SK-N-SH (cell line): ENCODE data around the gene GRXCR2. TPM values are rescaled to one million over a fixed set of nuclear protein-coding genes. Genes with fewer than 3 reads are reported as not detected.

ENCODE experiments used
- CTCF ChIA-PET: fragments of 300-600, 350-600 bp; formaldehyde crosslinking; extraction: SDS; loops from one replicate; lab custom pipeline; 2021; lab: Yijun Ruan, JAX
- POLR2A ChIA-PET: fragments of 350-600 bp; sonication (Branson Sonifier 250); formaldehyde crosslinking; extraction: SDS; loops from one replicate; lab custom pipeline; 2020; ENCODE audit warnings: antibody characterized with exemption, inconsistent platforms; lab: Yijun Ruan, JAX
- DNase-seq: peaks from one replicate; pipeline ENCODE4 v3.0.0; 2012
- H2AFZ ChIP-seq: fragments of 200-600 bp; sonication (generic); 2 replicates; pipeline ENCODE4 v1.8.1; 2016; ENCODE audit warnings: antibody characterized with exemption, mild to moderate bottlenecking, low read depth
- H3F3A ChIP-seq: fragments of 200-600 bp; sonication (generic); replicated peaks from 2 replicates; pipeline ENCODE3; 2016; ENCODE audit warnings: antibody characterized with exemption, mild to moderate bottlenecking; ENCODE audit not compliant: insufficient read depth
- H3K27ac ChIP-seq, 2 experiments: fragments of 200-500 bp in 1 of 2; fragments of 200-600 bp in 1 of 2; sonication (Bioruptor generic) in 1 of 2; sonication (generic), shearing (Covaris generic) in 1 of 2; 2 replicates each; pipeline versions ENCODE4 v1.5.1 to v1.6.1; 2014 to 2016; ENCODE audit warnings: low read depth in 2 of 2, inconsistent platforms in 1 of 2, low read length in 1 of 2, mild to moderate bottlenecking in 1 of 2, mixed read lengths in 1 of 2
- H3K27me3 ChIP-seq: fragments of 200-600 bp; sonication (generic), shearing (Covaris generic); 2 replicates; pipeline ENCODE4 v1.6.1; 2016; ENCODE audit warnings: mixed run types; ENCODE audit not compliant: insufficient read depth
- H3K36me3 ChIP-seq, 2 experiments: fragments of 200-500 bp in 1 of 2; fragments of 200-600 bp in 1 of 2; sonication (Bioruptor generic) in 1 of 2; sonication (generic) in 1 of 2; replicated peaks in 1 of 2; 2 replicates each; pipeline versions ENCODE3 to v1.5.1; 2014 to 2016; ENCODE audit warnings: low read length in 1 of 2, mild to moderate bottlenecking in 1 of 2; ENCODE audit not compliant: insufficient read depth in 2 of 2, control insufficient read depth in 1 of 2
- H3K4me1 ChIP-seq, 2 experiments: fragments of 200-500 bp in 1 of 2; fragments of 200-600 bp in 1 of 2; sonication (Bioruptor generic) in 1 of 2; sonication (generic), shearing (Covaris generic) in 1 of 2; 2 replicates each; pipeline versions ENCODE4 v1.5.1 to v1.6.1; 2014 to 2016; ENCODE audit warnings: low read depth in 1 of 2, low read length in 1 of 2, mixed run types in 1 of 2; ENCODE audit not compliant: insufficient read depth in 2 of 2, control insufficient read depth in 1 of 2
- H3K4me2 ChIP-seq: fragments of 200-600 bp; sonication (generic), shearing (Covaris generic); 2 replicates; pipeline ENCODE4 v1.6.1; 2017; ENCODE audit warnings: mixed run types
- H3K4me3 ChIP-seq, 2 experiments: fragments of 200-500 bp in 1 of 2; fragments of 200-600 bp in 1 of 2; sonication (Bioruptor generic) in 1 of 2; sonication (generic), shearing (Covaris generic) in 1 of 2; 2 replicates each; pipeline versions ENCODE4 v1.5.1 to v1.8.1; 2014 to 2016; ENCODE audit warnings: low read depth in 2 of 2, inconsistent platforms in 1 of 2, low read length in 1 of 2, mild to moderate bottlenecking in 1 of 2, mixed read lengths in 1 of 2, moderate library complexity in 1 of 2
- H3K79me2 ChIP-seq: fragments of 200-600 bp; sonication (generic); 2 replicates; pipeline ENCODE4 v1.8.1; 2017; ENCODE audit warnings: mild to moderate bottlenecking; ENCODE audit not compliant: insufficient read depth
- H3K9ac ChIP-seq: fragments of 200-600 bp; sonication (generic); 2 replicates; pipeline ENCODE4 v1.6.1; 2017; ENCODE audit warnings: mixed run types
- H3K9me2 ChIP-seq: fragments of 200-600 bp; sonication (generic); 2 replicates; pipeline ENCODE4 v1.6.1; 2017; ENCODE audit warnings: mixed run types
- H3K9me3 ChIP-seq: fragments of 200-600 bp; sonication (generic); 2 replicates; pipeline ENCODE4 v1.6.1; 2017; ENCODE audit warnings: mixed run types, mild to moderate bottlenecking, moderate library complexity
- H4K20me1 ChIP-seq: fragments of 200-600 bp; sonication (generic); 2 replicates; pipeline ENCODE4 v1.6.1; 2017; ENCODE audit warnings: mild to moderate bottlenecking, mixed run types; ENCODE audit not compliant: insufficient read depth
- CHD2 ChIP-seq: fragments of 150-350 bp; IDR thresholded peaks from 2 replicates; pipeline ENCODE4 v1.6.1; 2018; ENCODE audit warnings: low read length; ENCODE audit not compliant: partially characterized antibody
- EP300 ChIP-seq, 2 experiments: IDR thresholded peaks; 2 replicates each; pipeline versions ENCODE4 v1.4.0 to v1.6.1; 2012; ENCODE audit warnings: borderline replicate concordance in 1 of 2, low read depth in 1 of 2, low read length in 1 of 2
- FOXJ3 ChIP-seq: sonication (generic); formaldehyde crosslinking; IDR thresholded peaks from 2 replicates; pipeline ENCODE4 v1.5.1; 2020; ENCODE audit warnings: mild to moderate bottlenecking, missing genetic modification reagents
- GATA2 ChIP-seq: sonication (generic); formaldehyde crosslinking; IDR thresholded peaks from 2 replicates; pipeline ENCODE4 v1.5.0; 2020; ENCODE audit warnings: mild to moderate bottlenecking, missing genetic modification reagents
- PBX3 ChIP-seq: IDR thresholded peaks from 2 replicates; pipeline ENCODE4; 2012
- RAD21 ChIP-seq: IDR thresholded peaks from 2 replicates; pipeline ENCODE4 v1.6.1; 2012; ENCODE audit warnings: mild to moderate bottlenecking, low read length
- RFX5 ChIP-seq: IDR thresholded peaks from 2 replicates; pipeline ENCODE4 v1.6.1; 2012; ENCODE audit warnings: mild to moderate bottlenecking, improper control_type of control experiment, low read length
- SMC3 ChIP-seq: IDR thresholded peaks from 2 replicates; pipeline ENCODE4 v1.6.1; 2012; ENCODE audit warnings: low read depth, low read length, improper control_type of control experiment
- TCF12 ChIP-seq: IDR thresholded peaks from 2 replicates; pipeline ENCODE4 v1.4.0; 2012
- YY1 ChIP-seq: IDR thresholded peaks from 2 replicates; pipeline ENCODE4 v1.4.0; 2012; ENCODE audit warnings: low read depth, mild to moderate bottlenecking
- WGBS: methylation state at CpG from one replicate; pipeline ENCODE4 v1.1.6; 2017; ENCODE audit warnings: low lambda C conversion rate; 5-methylcytosine and 5-hydroxymethylcytosine counted together
- polyA plus RNA-seq, 3 experiments: library from polyadenylated mRNA; depleted of rRNA; stranded (reverse); fragments of >200 nt; gene quantifications; 2 replicates each; pipeline ENCODE4 v1.2.3, GENCODE V29; 2012
- TF ChIP-seq, protein P1 (sequence below): fragments of 200-600 bp; sonication (generic); IDR thresholded peaks from 2 replicates; pipeline ENCODE4 v1.6.1; 2017; ENCODE audit warnings: antibody characterized with exemption, mild to moderate bottlenecking, moderate library complexity
- TF ChIP-seq, protein P2 (sequence below): IDR thresholded peaks from 2 replicates; pipeline ENCODE4 v1.4.0; 2012; ENCODE audit warnings: low read depth

Gene GRXCR2
- polyA plus RNA-seq, 1 of the 3 experiments (the other 2 are of a cell fraction), result not detected

- TF ChIP-seq PBX3 (no peak), FOXJ3 (CRISPR knock-in tag) (no peak), EP300 (IDR thresholded peaks at IDR 0.05; ENCODE audit: borderline replicate concordance in 1 of 2, low read depth in 1 of 2, low read length in 1 of 2) (no peak), RFX5 (no peak), RAD21 (no peak), TCF12 (0 out of 2 replicates have a peak, but pooled peaks have one; percentile 19), SMC3 (0 out of 2 replicates have a peak, but pooled peaks have one; percentile 7)
- TF ChIP-seq, protein P1, sequence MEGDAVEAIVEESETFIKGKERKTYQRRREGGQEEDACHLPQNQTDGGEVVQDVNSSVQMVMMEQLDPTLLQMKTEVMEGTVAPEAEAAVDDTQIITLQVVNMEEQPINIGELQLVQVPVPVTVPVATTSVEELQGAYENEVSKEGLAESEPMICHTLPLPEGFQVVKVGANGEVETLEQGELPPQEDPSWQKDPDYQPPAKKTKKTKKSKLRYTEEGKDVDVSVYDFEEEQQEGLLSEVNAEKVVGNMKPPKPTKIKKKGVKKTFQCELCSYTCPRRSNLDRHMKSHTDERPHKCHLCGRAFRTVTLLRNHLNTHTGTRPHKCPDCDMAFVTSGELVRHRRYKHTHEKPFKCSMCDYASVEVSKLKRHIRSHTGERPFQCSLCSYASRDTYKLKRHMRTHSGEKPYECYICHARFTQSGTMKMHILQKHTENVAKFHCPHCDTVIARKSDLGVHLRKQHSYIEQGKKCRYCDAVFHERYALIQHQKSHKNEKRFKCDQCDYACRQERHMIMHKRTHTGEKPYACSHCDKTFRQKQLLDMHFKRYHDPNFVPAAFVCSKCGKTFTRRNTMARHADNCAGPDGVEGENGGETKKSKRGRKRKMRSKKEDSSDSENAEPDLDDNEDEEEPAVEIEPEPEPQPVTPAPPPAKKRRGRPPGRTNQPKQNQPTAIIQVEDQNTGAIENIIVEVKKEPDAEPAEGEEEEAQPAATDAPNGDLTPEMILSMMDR, result peak; percentile 35; the same call in 1 of the 2 replicates
- TF ChIP-seq, protein P2, sequence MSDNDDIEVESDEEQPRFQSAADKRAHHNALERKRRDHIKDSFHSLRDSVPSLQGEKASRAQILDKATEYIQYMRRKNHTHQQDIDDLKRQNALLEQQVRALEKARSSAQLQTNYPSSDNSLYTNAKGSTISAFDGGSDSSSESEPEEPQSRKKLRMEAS, result peak; percentile 64
These were observed 37.6 kb downstream of the GRXCR2 start, which contains the start of gene PRELID2 (continued) for GRCh38 chr5:145834917-145835847.

- WGBS, result 64% methylated on average over 10 of the region's 10 CpGs
- Histone ChIP-seq H3K79me2 (peaks cover 7% of the 10 kb centered on the region; the same call in 1 of the 2 replicates), H3K36me3 (no peaks in the 10 kb centered on the region), H2AFZ (peak overlapping the region; percentile 92), H4K20me1 (no peaks in the 10 kb centered on the region), H3K9me3 (no peaks in the 10 kb centered on the region), H3K9ac (peak overlapping the region; percentile 76), H3K27me3 (no peaks in the 10 kb centered on the region), H3K27ac (peak overlapping the region in 1 of 2 experiments; percentile 56; a peak in 1 of 4 replicates), H3K4me3 (peak overlapping the region; percentile 70 to 71), H3K4me2 (peak overlapping the region; percentile 89), H3K9me2 (no peaks in the 10 kb centered on the region), H3K4me1 (peaks cover 12 to 24% of the 10 kb centered on the region in 2 experiments), H3F3A (peaks cover 20% of the 10 kb centered on the region)
- DNase-seq, result no peak
- ChIA-PET CTCF (interaction anchor here (1.8 kb wide), 1 partner anchor 9 kb away, joined by 10 read pairs; no protein-coding TSS in a partner anchor), POLR2A (interaction anchor here (0.6 to 2.1 kb wide), 2 partner anchors 12 to 115 kb away, joined by 3 to 4 read pairs; no protein-coding TSS in a partner anchor)
- no peak for TF ChIP-seq CHD2
- no peak for TF ChIP-seq YY1
- no peak for TF ChIP-seq EP300 (IDR thresholded peaks at IDR 0.05; ENCODE audit: borderline replicate concordance in 1 of 2, low read depth in 1 of 2, low read length in 1 of 2)
- no peak for TF ChIP-seq GATA2
These were observed 38.3 kb downstream of the GRXCR2 start for GRCh38 chr5:145834554-145834916.
